Measurements from ENCODE around the gene HECA.
A peak's percentile ranks its signal among the peaks of the same experiment; 100 is the strongest.

Gene HECA

GRCh38 chr6:139161169-139161568 lies 26.3 kb downstream of the HECA start:
- no peak for DNase-seq (ENCODE audit: low read depth in 2 of 2)

- peak; percentile 50 to 60 for DNase-seq (ENCODE audit: low read depth in 2 of 2)
Measured at GRCh38 chr6:139161817-139162284, 27.0 kb downstream of the HECA start.

- no peak for DNase-seq (ENCODE audit: low read depth in 2 of 2)
Measured at GRCh38 chr6:139164001-139164400, 29.1 kb downstream of the HECA start.

- no peak for DNase-seq (ENCODE audit: low read depth in 2 of 2)
Measured at GRCh38 chr6:139165324-139165723, 30.4 kb downstream of the HECA start.

- DNase-seq (ENCODE audit: low read depth in 2 of 2): no peak
Measured at GRCh38 chr6:139166238-139166955, 31.5 kb downstream of the HECA start.

GRCh38 chr6:139166956-139167313 lies 32.1 kb downstream of the HECA start:
- no peak for DNase-seq (ENCODE audit: low read depth in 2 of 2)

- no peak for DNase-seq (ENCODE audit: low read depth in 2 of 2)
Measured at GRCh38 chr6:139172151-139172550, 37.3 kb downstream of the HECA start.

GRCh38 chr6:139172567-139172966 lies 37.7 kb downstream of the HECA start:
- no peak for DNase-seq (ENCODE audit: low read depth in 2 of 2)

- no peak for DNase-seq (ENCODE audit: low read depth in 2 of 2)
Measured at GRCh38 chr6:139173172-139173571, 38.3 kb downstream of the HECA start.

GRCh38 chr6:139173822-139174221 lies 38.9 kb downstream of the HECA start:
- DNase-seq (ENCODE audit: low read depth in 2 of 2): no peak

- DNase-seq (ENCODE audit: low read depth in 2 of 2): no peak
Measured at GRCh38 chr6:139174961-139175360, 40.1 kb downstream of the HECA start.

GRCh38 chr6:139175389-139175948 lies 40.6 kb downstream of the HECA start:
- DNase-seq (ENCODE audit: low read depth in 2 of 2): no peak

- DNase-seq (ENCODE audit: low read depth in 2 of 2): no peak
Measured at GRCh38 chr6:139181236-139181635, 46.4 kb downstream of the HECA start.

GRCh38 chr6:139184047-139184446 lies 49.2 kb downstream of the HECA start:
- no peak for DNase-seq (ENCODE audit: low read depth in 2 of 2)

- DNase-seq (ENCODE audit: low read depth in 2 of 2): no peak
Measured at GRCh38 chr6:139184459-139184858, 49.6 kb downstream of the HECA start.

- DNase-seq (ENCODE audit: low read depth in 2 of 2): no peak
Measured at GRCh38 chr6:139186242-139186641, 51.4 kb downstream of the HECA start.

GRCh38 chr6:139186692-139187091 lies 51.8 kb downstream of the HECA start:
- DNase-seq (ENCODE audit: low read depth in 2 of 2): no peak

GRCh38 chr6:139187489-139187888 lies 52.6 kb downstream of the HECA start:
- DNase-seq (ENCODE audit: low read depth in 2 of 2): no peak

- DNase-seq (ENCODE audit: low read depth in 2 of 2): no peak
Measured at GRCh38 chr6:139189665-139190064, 54.8 kb downstream of the HECA start.

- DNase-seq (ENCODE audit: low read depth in 2 of 2): no peak
Measured at GRCh38 chr6:139194740-139195139, 59.9 kb downstream of the HECA start.

- DNase-seq (ENCODE audit: low read depth in 2 of 2): no peak
Measured at GRCh38 chr6:139198529-139199288, 63.8 kb downstream of the HECA start.

- DNase-seq (ENCODE audit: low read depth in 2 of 2): no peak
Measured at GRCh38 chr6:139201378-139201777, 66.5 kb downstream of the HECA start.

- DNase-seq (ENCODE audit: low read depth in 2 of 2): no peak
Measured at GRCh38 chr6:139204978-139205377, 70.1 kb downstream of the HECA start.
